DMS 273 (cell line): ENCODE measurements around the gene OGFR.

Experiments
- DNase-seq: peaks from one replicate; lab custom pipeline; 2025; ENCODE audit not compliant: unreplicated experiment; lab: John Stamatoyannopoulos, UW

OGFR gene

GRCh38 chr20:62856931-62857619, 52.4 kb downstream of the OGFR start:
- no peak for DNase-seq

GRCh38 chr20:62858058-62858830, 53.6 kb downstream of the OGFR start:
- DNase-seq = no peak

- DNase-seq = no peak
Observed at GRCh38 chr20:62859721-62860120, 55.1 kb downstream of the OGFR start.

- peak; percentile 62 for DNase-seq
Observed at GRCh38 chr20:62860391-62860923, 55.8 kb downstream of the OGFR start.

- peak; percentile 70 for DNase-seq
Observed at GRCh38 chr20:62860924-62861691, 56.5 kb downstream of the OGFR start.

- DNase-seq = peak; percentile 89
Observed at GRCh38 chr20:62861726-62862336, 57.2 kb downstream of the OGFR start, which contains the start of gene TCFL5. TCFL5 (minus strand) TSS chr20:62861822; CDS start chr20:62861670, 152 bp downstream.
